Lower lobe of right lung (tissue), 2 donors: ENCODE results near the gene UNC13D. TPM values are rescaled to one million over a fixed set of nuclear protein-coding genes. Genes with fewer than 3 reads are reported as not detected.
"Not testable (repeated sequence)": the region's sequence is repeated elsewhere in the genome, so short reads cannot be mapped to it uniquely, and the experiment has no call there.

ENCODE experiments used
- ATAC-seq, 2 donors: fragments of 200-7000 bp; cut with Tn5 transposase; one replicate each; pipeline ENCODE4 v1.9.1; 2020 to 2022; ENCODE audit warnings: mild to moderate bottlenecking in 2 of 2, moderate library complexity in 2 of 2
- DNase-seq: peaks from one replicate; pipeline ENCODE4 v3.0.0-alpha.2; 2020
- H3K27ac ChIP-seq: fragments of 200-600 bp; one replicate; pipeline ENCODE4 v1.8.0; 2022
- H3K27me3 ChIP-seq: fragments of 200-600 bp; one replicate; pipeline ENCODE4 v1.8.0; 2022; ENCODE audit warnings: low read depth
- H3K36me3 ChIP-seq: fragments of 200-600 bp; one replicate; pipeline ENCODE4 v1.8.0; 2022; ENCODE audit warnings: mild to moderate bottlenecking
- H3K4me1 ChIP-seq: fragments of 200-600 bp; one replicate; pipeline ENCODE4 v1.8.0; 2022
- H3K4me3 ChIP-seq: fragments of 200-600 bp; one replicate; pipeline ENCODE4 v1.8.0; 2022; ENCODE audit warnings: mild to moderate bottlenecking
- H3K9me3 ChIP-seq: fragments of 200-600 bp; one replicate; pipeline ENCODE4 v1.8.0; 2022
- CTCF ChIP-seq: fragments of 200-600 bp; IDR thresholded peaks from one replicate; pipeline ENCODE4 v1.8.0; 2022; ENCODE audit warnings: antibody characterized with exemption, mild to moderate bottlenecking
- intact Hi-C: fragments of 100-400 bp; cut with DNase I; formaldehyde crosslinking; loops from one replicate; pipeline ENCODE4 v1.11.0; 2022
- microRNA-seq: library from miRNA; unstranded; fragments of <30 nt; microRNA quantifications from one replicate; pipeline ENCODE4 v1.2.0, GENCODE V29; 2020; ENCODE audit warnings: borderline number of aligned reads
- total RNA-seq: library from RNA; stranded (reverse); fragmentation: NEBNext Ultra II Directional; extraction: Animal tissue kit (Norgen Biotek cat#: 25700); gene quantifications from one replicate; pipeline ENCODE4 v1.2.1, GENCODE V29; 2021
- donor health status: DM: no; HTN: yes; CAD: no; lungs with severe emphysema.

The UNC13D gene
- total RNA-seq, 1 donor from 2014 or later = 118 TPM

DNA sequence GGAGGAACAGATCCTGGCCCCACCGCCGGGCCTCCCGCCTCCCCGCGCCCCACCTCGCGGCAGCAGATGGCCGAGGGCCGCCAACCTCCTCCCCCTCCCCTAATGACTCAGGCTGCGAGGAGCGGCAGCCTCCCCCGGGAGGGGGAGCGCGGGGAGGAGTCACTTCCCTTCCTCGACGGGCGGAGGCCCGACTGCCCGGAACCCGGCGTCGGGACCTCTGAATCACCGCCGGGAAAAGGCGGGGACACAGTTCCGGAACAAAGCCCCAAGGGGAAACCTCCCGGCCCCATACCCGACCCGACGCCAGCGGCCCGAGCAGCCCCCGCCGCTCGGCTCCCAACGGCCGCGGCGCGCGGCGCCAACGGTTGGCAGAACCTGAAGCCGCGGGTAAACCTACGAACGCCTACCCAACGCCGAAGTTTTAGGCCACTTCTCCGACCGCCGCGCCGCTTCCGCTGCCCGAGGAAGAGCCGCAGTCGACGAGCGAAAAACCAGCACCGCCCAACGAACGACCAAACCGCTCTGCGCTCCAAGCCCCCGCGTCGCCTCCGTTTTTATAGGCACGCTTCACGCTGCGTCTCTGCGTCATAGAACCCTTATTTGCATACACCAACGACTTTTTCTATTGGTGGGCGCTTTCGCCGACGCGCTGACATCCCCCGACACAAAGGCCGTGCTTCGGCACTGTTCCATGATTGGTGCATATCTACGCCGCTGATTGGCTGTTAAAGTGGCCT lies 64.8 kb downstream of the UNC13D start:
- no peaks in the 10 kb centered on the region for H3K9me3 ChIP-seq
- intact Hi-C loops = no loop called here
- peak overlapping the region; percentile 98 for H3K27ac ChIP-seq
- peak overlapping the region; percentile 97 for H3K4me3 ChIP-seq
- ATAC-seq = peak; percentile 85 to 89
- no peaks in the 10 kb centered on the region for H3K27me3 ChIP-seq
- TF ChIP-seq CTCF = no peak
- H3K36me3 ChIP-seq = peaks cover 44% of the 10 kb centered on the region
- DNase-seq = peak; percentile 96
- H3K4me1 ChIP-seq = peaks cover 51% of the 10 kb centered on the region

DNA sequence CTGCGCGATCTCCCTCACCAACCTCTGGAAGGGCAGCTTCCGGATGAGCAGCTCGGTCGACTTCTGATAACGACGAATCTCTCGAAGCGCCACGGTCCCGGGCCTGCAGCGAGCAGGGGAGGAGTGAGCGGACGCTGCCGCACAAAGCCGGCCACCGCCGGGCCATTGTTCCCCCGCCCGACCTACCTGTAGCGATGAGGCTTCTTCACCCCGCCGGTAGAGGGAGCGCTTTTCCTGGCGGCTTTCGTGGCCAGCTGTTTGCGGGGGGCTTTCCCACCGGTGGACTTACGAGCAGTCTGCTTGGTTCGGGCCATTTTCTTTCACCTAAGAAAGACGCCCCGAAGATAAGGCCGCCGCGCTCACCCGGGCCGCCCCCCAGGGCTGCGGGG lies 65.3 kb downstream of the UNC13D start:
- DNase-seq (peak; percentile 78), ATAC-seq (peak; percentile 6 to 26)
- intact Hi-C loops = no loop called here
- peak overlapping the region; percentile 97 for H3K4me3 ChIP-seq
- peak; percentile 50 for TF ChIP-seq CTCF
- H3K27ac ChIP-seq = peak overlapping the region; percentile 98
- no peaks in the 10 kb centered on the region for H3K27me3 ChIP-seq
- H3K36me3 ChIP-seq = peaks cover 50% of the 10 kb centered on the region
- H3K4me1 ChIP-seq = peaks cover 47% of the 10 kb centered on the region
- H3K9me3 ChIP-seq = no peaks in the 10 kb centered on the region

GRCh38 chr17:75778066-75778860 lies 65.9 kb downstream of the UNC13D start:
- Histone ChIP-seq H3K4me1 (peaks cover 41% of the 10 kb centered on the region), H3K36me3 (peaks cover 51% of the 10 kb centered on the region), H3K4me3 (peak overlapping the region; percentile 97), H3K27ac (peak overlapping the region; percentile 98)
- ATAC-seq, H3K9me3 ChIP-seq, intact Hi-C loops, DNase-seq, H3K27me3 ChIP-seq: not testable (repeated sequence)

DNA sequence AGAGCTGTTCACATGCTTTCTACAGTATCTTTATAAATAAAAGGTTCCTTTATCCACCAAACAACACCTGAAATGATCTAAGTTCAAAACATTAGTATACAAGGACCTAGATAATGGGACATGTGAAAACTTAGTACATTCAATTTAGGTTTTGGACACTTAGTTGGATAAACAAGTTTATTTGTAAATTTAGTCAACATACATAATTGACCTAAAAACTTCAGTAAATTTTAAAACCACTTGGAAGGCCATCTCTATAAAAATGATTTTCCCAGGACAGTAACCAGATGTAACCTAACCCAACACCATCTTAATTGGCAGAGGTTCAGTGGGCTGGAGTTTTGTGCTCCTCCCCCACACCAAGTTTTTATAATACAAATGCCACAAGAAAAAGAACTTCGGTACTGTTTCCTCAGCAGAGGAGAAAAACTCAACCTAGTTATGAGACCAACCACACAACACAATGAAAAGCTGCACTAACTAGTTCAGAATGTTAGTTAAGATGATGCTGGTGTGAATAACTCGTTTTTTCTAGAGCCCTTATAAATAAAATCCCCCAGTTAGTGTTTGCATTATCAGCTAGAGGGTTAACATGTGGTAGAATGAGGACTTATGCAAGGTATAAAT lies 66.8 kb downstream of the UNC13D start:
- H3K36me3 ChIP-seq = peaks cover 51% of the 10 kb centered on the region
- TF ChIP-seq CTCF = no peak

More for the DNA sequence above, 66.8 kb downstream of the UNC13D start:
- ATAC-seq (no peak), DNase-seq (no peak)
- peak overlapping the region; percentile 97 for H3K4me3 ChIP-seq
- no peaks in the 10 kb centered on the region for H3K27me3 ChIP-seq
- intact Hi-C loops = no loop called here
- H3K27ac ChIP-seq = peak overlapping the region; percentile 98
- H3K9me3 ChIP-seq = no peaks in the 10 kb centered on the region
- peaks cover 33% of the 10 kb centered on the region for H3K4me1 ChIP-seq

Small RNA genes lying within 50 kb of the gene (microRNA-seq; reads per million reads assigned to microRNA genes)
- 1.5 reads per million for gene MIR4738

Other genes with a start within 250 kb of the UNC13D start
- gene SMIM5, start 211.0 kb downstream of the UNC13D start, total RNA-seq = 2.7 TPM
- 39.4 TPM for gene RECQL5, start 177.2 kb downstream of the UNC13D start, total RNA-seq
- 73.0 TPM for gene SAP30BP, start 177.1 kb downstream of the UNC13D start, total RNA-seq
- gene ITGB4, start 122.9 kb downstream of the UNC13D start, total RNA-seq = 34.7 TPM
- gene GALK1, start 79.2 kb downstream of the UNC13D start, total RNA-seq = 34.0 TPM
- gene UNK, start 59.6 kb downstream of the UNC13D start, total RNA-seq = 31.1 TPM
- gene WBP2, start 10.9 kb upstream of the UNC13D start, total RNA-seq = 145 TPM
- gene TRIM47, start 34.2 kb upstream of the UNC13D start, total RNA-seq = 21.0 TPM
- 32.4 TPM for gene TRIM65, start 52.5 kb upstream of the UNC13D start, total RNA-seq
- gene MRPL38, start 60.5 kb upstream of the UNC13D start, total RNA-seq = 68.9 TPM
- gene FBF1, start 96.6 kb upstream of the UNC13D start, total RNA-seq = 13.1 TPM
- 67.1 TPM for gene ACOX1, start 134.8 kb upstream of the UNC13D start, total RNA-seq
- 14.6 TPM for gene TEN1, start 134.8 kb upstream of the UNC13D start, total RNA-seq
- 8.4 TPM for gene CDK3, start 156.5 kb upstream of the UNC13D start, total RNA-seq
- gene EVPL, start 182.9 kb upstream of the UNC13D start, total RNA-seq = 36.8 TPM
- 65.0 TPM for gene SRP68, start 228.1 kb upstream of the UNC13D start, total RNA-seq
- not detected for gene GALR2, start 230.4 kb upstream of the UNC13D start, total RNA-seq
- not detected for gene ZACN, start 234.8 kb upstream of the UNC13D start, total RNA-seq